ENCODE results near the gene CHAC2.
"Not testable (repeated sequence)": the region's sequence is repeated elsewhere in the genome, so short reads cannot be mapped to it uniquely, and the experiment has no call there.

CHAC2 gene

GRCh38 chr2:53767405-53768241 is at the start of gene CHAC2:
CHAC2 (plus strand) TSS chr2:53767804; CDS start chr2:53767887, 83 bp downstream.
- DNase-seq: peak; percentile 45

- DNase-seq: not testable (repeated sequence)
Measured at GRCh38 chr2:53720944-53721343, 46.7 kb upstream of the CHAC2 start.

GRCh38 chr2:53724536-53724935 is 43.1 kb upstream of the CHAC2 start:
- no peak for DNase-seq

- no peak for DNase-seq
Measured at GRCh38 chr2:53725662-53726061, 41.9 kb upstream of the CHAC2 start.

- DNase-seq: no peak
Measured at GRCh38 chr2:53727921-53728320, 39.7 kb upstream of the CHAC2 start.

GRCh38 chr2:53729143-53729762 is 38.4 kb upstream of the CHAC2 start:
- no peak for DNase-seq

- DNase-seq: no peak
Measured at GRCh38 chr2:53737091-53737490, 30.5 kb upstream of the CHAC2 start.

- no peak for DNase-seq
Measured at GRCh38 chr2:53739032-53739431, 28.6 kb upstream of the CHAC2 start.

GRCh38 chr2:53740170-53740569 is 27.4 kb upstream of the CHAC2 start:
- no peak for DNase-seq

GRCh38 chr2:53744395-53745065 is 23.1 kb upstream of the CHAC2 start:
- no peak for DNase-seq

GRCh38 chr2:53750041-53750768 is 17.4 kb upstream of the CHAC2 start:
- DNase-seq: no peak

- DNase-seq: no peak
Measured at GRCh38 chr2:53751728-53752127, 15.9 kb upstream of the CHAC2 start.

GRCh38 chr2:53752385-53752784 is 15.2 kb upstream of the CHAC2 start:
- no peak for DNase-seq

GRCh38 chr2:53753041-53753440 is 14.6 kb upstream of the CHAC2 start:
- no peak for DNase-seq

GRCh38 chr2:53755121-53755520 is 12.5 kb upstream of the CHAC2 start:
- DNase-seq: no peak

- no peak for DNase-seq
Measured at GRCh38 chr2:53756644-53757043, 11.0 kb upstream of the CHAC2 start.

GRCh38 chr2:53757206-53757605 is 10.4 kb upstream of the CHAC2 start:
- DNase-seq: not testable (repeated sequence)

- no peak for DNase-seq
Measured at GRCh38 chr2:53765767-53766166, 1.8 kb upstream of the CHAC2 start.

GRCh38 chr2:53768242-53768542 is 588 bp downstream of the CHAC2 start:
- no peak for DNase-seq

GRCh38 chr2:53769318-53769945 is 1.8 kb downstream of the CHAC2 start:
- DNase-seq: no peak

GRCh38 chr2:53770264-53770663 is 2.7 kb downstream of the CHAC2 start:
- no peak for DNase-seq

- no peak for DNase-seq
Measured at GRCh38 chr2:53777134-53777533, 9.5 kb downstream of the CHAC2 start.

Data from NCI-H1436 treated with DMSO at 0.1 percent for 48 hours (cell line).